GM15510 (cell line): ENCODE data around the gene KRTAP4-7.
"Not testable (repeated sequence)": the region's sequence is repeated elsewhere in the genome, so short reads cannot be mapped to it uniquely, and the experiment has no call there.

Source experiments
- POLR2A ChIP-seq: IDR thresholded peaks from 3 replicates; pipeline ENCODE4 v1.6.1; 2011; ENCODE audit warnings: borderline replicate concordance; ENCODE audit not compliant: insufficient read length; ENCODE audit errors: extremely low read depth

Gene KRTAP4-7

DNA sequence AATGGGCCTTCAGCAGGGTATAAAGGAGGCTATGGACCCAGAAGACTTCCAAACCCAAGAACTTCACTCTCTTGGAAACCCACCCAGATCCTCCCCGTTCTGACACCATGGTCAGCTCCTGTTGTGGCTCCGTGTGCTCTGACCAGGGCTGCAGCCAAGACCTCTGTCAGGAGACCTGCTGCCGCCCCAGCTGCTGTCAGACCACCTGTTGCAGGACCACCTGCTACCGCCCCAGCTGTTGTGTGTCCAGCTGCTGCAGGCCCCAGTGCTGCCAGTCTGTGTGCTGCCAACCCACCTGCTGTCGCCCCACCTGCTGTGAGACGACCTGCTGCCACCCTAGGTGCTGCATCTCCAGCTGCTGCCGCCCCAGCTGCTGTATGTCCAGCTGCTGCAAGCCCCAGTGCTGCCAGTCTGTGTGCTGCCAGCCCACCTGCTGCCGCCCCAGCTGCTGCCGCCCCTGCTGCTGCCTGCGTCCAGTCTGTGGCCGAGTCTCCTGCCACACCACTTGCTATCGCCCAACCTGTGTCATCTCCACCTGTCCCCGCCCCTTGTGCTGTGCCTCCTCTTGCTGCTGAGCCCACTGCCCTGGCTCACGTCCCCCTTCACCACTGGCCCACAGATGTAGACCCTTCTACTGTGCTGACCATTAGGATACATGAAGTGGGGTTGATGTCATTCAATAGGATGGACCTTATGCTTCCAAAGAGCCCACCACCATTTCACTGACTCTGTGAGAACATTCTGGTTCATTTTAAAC lies at the start of gene KRTAP4-7:
Gene KRTAP4-7, plus strand, starts transcription at position 51 of the 757 bp plus-strand sequence. Its CDS starts 57 bp downstream, at position 108.
- not testable (repeated sequence) for TF ChIP-seq POLR2A

DNA sequence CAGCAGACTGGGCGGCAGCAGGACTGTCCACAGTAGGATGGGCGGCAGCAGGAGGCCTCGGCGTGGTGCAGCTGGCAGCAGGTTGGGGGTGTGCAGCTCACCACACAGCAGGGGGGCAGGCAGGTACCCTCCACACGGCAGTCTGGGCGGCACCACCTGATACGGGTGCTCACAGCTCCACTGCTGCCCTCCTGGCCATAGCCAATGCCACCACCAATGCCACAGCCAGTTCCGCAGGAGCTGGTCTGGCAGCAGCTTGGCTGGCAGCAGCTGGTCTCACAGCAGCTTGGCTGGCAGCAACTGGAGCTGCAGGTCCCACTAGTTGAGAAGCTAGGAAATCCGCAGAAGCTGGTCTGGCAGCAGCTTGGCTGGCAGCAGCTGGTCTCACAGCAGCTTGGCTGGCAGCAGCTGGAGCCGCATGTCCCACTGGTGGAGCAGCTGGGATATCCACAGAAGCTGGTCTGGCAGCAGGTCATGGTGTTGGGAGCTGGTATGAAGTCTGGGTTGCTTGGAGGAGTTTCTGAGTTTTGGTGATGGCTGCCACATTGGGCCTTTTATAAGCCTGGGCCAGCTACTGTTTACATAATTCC lies 49.5 kb upstream of the KRTAP4-7 start, which contains the start of gene KRTAP1-3:
Gene KRTAP1-3, minus strand, starts transcription at position 529 of the 590 bp plus-strand sequence. Its CDS starts 53 bp downstream, at position 476.
- TF ChIP-seq POLR2A, result not testable (repeated sequence)

DNA sequence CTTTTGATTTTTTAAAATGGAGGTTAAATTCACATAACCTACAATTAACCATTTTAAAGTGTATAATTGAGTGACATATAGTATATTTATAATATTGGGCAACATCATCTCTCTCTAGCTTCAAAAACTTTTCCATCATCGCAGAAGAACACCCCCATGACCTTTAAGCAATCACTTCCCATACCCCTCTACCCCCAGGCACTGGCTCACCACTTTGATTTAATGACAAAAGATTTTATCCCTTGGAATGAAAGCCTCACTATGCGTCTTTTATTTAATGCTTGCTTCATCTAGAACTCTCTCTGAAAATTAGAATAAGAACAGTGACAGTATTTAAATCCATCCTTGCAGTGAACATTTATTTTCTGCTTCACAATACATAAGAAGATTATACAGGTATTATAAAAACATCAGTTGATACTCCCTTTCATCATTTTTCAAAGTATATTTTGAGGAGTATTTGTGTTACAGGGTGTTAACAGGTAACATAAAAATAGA lies 46.0 kb upstream of the KRTAP4-7 start:
- TF ChIP-seq POLR2A, result no peak

DNA sequence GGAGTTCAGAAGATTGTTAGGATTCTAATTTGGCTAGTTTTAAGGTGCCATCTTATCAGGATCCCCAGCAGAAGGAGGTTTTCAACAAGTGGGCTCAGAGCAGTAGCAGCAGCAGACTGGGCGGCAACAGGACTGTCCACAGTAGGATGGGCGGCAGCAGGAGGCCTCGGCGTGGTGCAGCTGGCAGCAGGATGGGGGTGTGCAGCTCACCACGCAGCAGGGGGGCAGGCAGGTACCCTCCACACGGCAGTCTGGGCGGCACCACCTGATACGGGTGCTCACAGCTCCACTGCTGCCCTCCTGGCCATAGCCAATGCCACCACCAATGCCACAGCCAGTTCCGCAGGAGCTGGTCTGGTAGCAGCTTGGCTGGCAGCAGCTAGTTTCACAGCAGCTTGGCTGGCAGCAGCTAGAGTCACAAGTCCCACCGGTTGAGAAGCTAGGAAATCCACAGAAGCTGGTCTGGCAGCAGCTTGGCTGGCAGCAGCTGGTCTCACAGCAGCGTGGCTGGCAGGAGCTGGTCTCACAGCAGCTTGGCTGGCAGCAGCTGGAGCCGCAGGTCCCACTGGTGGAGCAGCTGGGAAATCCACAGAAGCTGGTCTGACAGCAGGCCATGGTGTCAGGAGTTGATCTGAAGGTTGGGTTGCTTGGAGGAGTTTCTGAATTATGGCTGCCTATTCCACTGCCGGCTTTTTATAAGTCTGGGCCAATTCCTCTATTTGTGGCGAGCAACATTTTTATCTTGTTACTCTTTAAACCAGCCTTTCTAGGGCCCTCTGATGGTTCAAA lies 43.0 kb upstream of the KRTAP4-7 start, which contains the start of gene KRTAP1-1:
Gene KRTAP1-1, minus strand, starts transcription at position 668 of the 789 bp plus-strand sequence. Its CDS starts 53 bp downstream, at position 615.
- not testable (repeated sequence) for TF ChIP-seq POLR2A

DNA sequence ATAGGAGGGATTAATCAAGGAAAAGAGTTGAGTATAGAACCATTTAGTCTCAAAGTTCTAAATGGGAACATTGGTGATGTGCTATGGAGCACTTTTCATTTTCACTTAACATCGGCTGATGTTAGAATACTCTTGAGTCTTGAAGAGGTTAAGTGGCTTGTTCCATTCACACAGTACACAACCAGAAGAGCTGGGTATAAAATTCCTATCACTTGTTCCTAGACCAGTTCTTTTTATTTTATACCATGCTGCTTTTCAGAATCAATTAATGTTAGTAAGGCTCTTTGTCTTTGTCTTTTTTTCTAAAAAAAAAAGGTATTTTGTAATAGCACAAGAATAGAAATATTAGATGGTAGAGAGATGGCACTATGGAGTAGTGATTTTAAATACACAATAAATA lies 41.0 kb upstream of the KRTAP4-7 start:
- TF ChIP-seq POLR2A, result no peak

DNA sequence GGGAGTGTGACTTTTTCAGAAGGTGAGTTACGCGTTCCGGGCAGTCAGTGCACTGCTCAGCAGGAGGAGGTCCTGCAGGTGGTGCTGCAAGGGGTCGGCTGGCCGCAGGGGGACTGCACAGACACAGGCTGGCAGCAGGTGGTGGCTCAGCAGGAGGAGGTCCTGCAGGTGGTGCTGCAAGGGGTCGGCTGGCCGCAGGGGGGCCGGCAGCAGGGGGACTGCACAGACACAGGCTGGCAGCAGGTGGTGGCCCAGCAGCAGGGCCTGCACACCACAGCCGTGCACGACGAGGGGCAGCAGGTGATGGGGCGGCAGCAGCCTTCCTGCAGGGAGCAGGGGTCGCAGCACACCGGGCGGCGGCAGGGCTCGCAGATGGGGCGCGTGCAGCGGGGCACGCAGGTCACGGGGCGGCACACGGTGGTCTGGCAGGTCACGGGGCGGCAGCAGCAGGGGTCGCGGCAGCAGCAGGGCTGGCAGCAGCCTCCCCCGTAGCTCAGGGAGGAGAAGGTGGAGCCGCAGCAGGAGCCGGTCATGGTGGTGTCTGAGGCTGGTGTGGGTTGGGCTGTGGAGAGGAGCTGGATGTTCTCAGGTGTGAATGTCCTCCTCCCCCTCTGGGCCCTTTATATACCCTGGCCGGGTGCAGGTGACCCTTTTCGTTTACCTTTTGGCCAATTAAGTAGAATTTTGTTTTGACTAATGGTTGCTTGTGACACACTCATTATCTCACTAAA lies 37.0 kb upstream of the KRTAP4-7 start, which contains the start of gene KRTAP2-1:
Gene KRTAP2-1, minus strand, starts transcription at position 582 of the 731 bp plus-strand sequence. Its CDS starts 49 bp downstream, at position 533.
- not testable (repeated sequence) for TF ChIP-seq POLR2A

DNA sequence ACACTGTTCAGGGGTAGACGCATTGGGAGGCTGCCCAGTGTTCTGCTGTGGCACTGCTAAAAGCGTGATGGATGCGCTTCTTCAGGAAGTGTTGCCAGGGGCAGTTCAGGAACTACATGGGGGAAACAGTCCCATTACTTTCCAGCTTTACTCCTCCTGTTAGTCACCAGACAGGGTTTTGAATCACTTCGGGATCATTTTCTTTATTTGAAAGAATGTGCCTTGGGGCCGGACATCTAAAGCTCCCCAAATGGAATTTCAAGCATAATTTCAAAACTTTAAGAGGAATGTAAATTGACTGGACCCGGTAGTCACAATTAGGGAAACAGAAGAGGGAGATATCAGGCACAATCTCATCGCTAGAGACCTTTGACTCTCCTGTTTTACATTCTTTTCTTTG lies 35.5 kb upstream of the KRTAP4-7 start:
- no peak for TF ChIP-seq POLR2A

DNA sequence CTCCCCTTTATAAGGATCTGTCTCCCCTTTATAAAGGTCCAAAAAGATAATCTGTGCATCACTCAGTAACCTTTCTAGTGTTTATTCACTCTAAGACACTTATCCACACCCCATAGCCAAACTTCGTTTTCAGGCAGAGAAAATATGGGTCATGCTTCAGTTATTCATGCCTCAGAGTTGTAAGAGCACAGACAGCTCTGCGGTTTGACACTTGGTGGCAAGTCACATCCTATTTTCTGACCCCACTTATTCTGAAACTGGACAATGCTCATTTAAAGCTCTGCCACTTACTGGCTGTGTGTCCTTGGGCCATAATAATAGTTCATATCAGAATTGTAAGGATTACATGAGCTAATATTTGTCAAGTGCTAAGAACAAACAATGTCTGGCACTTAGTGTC lies 34.8 kb upstream of the KRTAP4-7 start:
- no peak for TF ChIP-seq POLR2A

DNA sequence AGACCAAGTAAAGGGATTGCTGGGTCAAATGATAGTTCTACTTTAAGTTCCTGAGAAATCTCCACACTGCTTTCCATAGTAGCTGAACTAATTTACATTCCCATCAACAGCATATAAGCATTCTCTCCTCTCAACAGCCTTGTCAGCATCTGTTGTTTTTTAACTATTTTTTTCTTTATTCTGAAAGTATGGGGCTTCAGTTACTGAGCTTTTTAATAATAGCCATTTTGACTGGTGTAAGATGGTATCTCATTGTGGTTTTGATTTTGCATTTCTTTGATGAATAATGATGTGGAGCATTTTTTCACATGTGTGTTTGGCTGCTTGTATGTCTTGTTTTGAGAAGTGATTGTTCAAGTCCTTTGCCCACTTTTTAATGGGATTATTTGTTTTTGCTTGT lies 31.4 kb upstream of the KRTAP4-7 start:
- TF ChIP-seq POLR2A, result no peak

DNA sequence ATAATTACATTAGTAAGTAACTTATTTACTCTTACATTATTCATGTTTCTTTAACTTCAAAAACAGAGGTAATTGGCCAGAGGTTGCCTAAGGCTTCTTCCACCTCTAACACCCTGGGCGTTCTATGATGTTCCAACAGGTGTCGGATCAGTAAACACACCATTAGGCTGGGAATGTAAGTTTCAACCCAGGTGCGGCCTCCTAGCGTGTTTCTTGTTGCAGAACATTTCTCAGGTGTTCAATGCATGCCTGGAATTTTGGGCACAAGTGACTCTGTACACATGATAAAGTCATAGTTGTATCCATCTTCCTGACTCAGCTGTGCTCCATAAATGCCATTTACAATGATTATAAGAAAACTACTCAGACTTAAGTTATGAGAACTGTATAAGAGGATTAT lies 29.9 kb upstream of the KRTAP4-7 start:
- TF ChIP-seq POLR2A, result no peak

DNA sequence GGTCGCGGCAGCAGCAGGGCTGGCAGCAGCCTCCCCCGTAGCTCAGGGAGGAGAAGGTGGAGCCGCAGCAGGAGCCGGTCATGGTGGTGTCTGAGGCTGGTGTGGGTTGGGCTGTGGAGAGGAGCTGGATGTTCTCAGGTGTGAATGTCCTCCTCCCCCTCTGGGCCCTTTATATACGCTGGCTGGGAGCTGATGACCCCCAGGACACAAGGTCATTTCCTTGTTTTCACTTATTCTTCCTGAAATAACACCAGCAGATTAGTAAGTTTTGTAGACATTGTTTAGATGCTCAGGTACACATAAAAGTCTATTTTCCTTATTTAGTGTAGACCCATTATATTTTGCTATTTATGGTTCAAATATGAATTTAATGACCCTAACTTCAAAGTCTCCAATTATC lies 28.8 kb upstream of the KRTAP4-7 start, which contains the start of gene KRTAP2-2:
Gene KRTAP2-2, minus strand, starts transcription at position 101 of the 400 bp plus-strand sequence. Its CDS starts 19 bp downstream, at position 82.
- TF ChIP-seq POLR2A, result not testable (repeated sequence)

DNA sequence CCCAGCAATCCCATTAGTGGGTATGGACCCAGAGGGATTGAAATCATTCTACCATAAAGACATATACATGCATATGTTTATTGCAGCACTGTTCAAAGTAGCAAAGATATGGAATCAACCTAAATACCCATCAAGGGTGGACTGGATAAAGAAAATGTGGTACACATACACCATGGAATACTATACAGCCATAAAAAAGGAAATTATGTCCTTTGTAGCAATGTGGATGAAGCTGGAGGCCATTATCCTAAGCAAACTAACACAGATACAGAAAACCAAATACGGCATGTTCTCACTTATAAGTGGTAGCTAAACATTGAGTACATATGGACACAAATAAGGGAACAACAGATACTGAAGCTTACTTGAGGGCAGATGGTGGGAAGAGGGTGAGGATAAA lies 26.4 kb upstream of the KRTAP4-7 start:
- no peak for TF ChIP-seq POLR2A

DNA sequence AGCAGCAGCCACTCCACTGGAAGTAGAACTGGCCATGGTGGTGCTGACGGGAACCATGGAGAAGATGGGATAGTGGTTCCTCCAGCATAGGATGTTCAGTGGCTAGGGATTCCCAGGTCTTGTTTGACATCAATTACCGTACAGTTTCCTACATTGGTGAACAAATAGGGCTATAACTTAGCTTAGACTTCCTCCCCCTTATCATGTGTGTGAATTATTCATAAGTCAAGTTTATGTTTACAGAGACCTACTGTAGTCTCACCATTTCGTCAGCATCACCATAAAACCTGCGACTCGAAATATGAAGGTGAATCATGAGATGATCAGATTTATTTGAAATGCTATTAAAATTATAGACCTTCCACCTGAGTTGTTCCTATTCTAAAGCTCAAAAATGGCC lies 25.2 kb upstream of the KRTAP4-7 start:
- no peak for TF ChIP-seq POLR2A

DNA sequence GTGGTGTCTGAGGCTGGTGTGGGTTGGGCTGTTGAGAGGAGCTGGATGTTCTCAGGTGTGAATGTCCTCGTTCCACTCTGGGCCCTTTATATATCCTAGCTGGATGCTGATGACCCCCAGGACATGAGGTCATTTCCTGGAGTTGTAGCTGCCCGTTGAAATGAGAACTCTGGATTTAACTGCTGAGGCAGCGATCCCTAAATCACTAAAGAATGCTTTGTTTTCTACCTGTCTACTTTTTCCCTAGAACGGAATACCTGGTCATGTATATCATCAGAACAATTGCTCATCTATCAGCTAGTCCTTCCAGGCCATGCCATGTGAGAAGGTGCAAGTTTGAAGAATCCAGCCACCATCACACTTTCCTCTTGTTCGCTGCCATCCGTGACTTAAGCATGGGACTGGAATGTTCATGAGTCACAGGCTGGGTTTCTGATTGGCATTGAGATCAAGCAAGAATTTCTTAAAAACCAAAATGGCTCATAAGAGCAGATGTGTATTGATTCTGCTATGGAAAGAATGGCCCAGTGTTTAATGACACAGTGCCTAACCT lies 23.8 kb upstream of the KRTAP4-7 start, which contains the start of gene KRTAP2-3:
Gene KRTAP2-3, minus strand, starts transcription at position 63 of the 553 bp plus-strand sequence. CDS start 64 bp downstream, outside the sequence.
- TF ChIP-seq POLR2A, result no peak

DNA sequence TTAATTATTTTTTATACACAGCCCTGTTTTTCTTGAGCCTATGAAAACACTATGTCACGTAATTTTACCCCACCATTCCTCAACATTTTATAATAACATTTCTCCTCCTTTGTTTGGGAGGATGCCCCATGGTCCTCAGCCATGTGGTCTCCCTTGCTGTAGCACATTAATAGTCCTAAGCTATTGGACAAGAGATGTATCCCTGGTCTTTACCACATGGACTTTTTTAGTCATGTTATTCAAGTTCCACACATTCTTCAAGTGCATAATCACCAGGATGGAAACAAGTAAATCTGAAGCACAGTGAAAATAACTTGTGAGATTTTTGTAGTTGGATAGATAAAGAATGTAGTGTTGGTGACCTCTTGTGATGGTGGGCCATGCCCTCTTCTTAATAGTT lies 22.0 kb upstream of the KRTAP4-7 start:
- TF ChIP-seq POLR2A, result no peak
